Ishikawa (cell line): ENCODE measurements around the gene LY6G5C.

Source experiments
- CEBPB ChIP-seq: IDR thresholded peaks from 2 replicates; pipeline ENCODE4 v1.6.1; 2012
- CREB1 ChIP-seq: IDR thresholded peaks from 2 replicates; pipeline ENCODE4 v1.6.1; 2012; ENCODE audit warnings: low read depth
- EGR1 ChIP-seq: IDR thresholded peaks from 2 replicates; pipeline ENCODE4 v1.6.1; 2012
- EP300 ChIP-seq: IDR thresholded peaks from 2 replicates; pipeline ENCODE4 v1.6.1; 2012; ENCODE audit warnings: borderline replicate concordance
- RAD21 ChIP-seq: IDR thresholded peaks from 2 replicates; pipeline ENCODE4 v1.6.1; 2012; ENCODE audit warnings: low read depth
- REST ChIP-seq: IDR thresholded peaks from 2 replicates; pipeline ENCODE4 v1.6.1; 2012; ENCODE audit warnings: low read depth, mild to moderate bottlenecking
- TAF1 ChIP-seq: IDR thresholded peaks from 2 replicates; pipeline ENCODE4 v1.6.1; 2012; ENCODE audit warnings: low read depth, mild to moderate bottlenecking
- TEAD4 ChIP-seq: IDR thresholded peaks from 2 replicates; pipeline ENCODE4 v1.6.1; 2012
- YY1 ChIP-seq: IDR thresholded peaks from 2 replicates; pipeline ENCODE4 v1.6.1; 2012; ENCODE audit warnings: low read depth

GRCh38 chr6:31690231-31691077 lies 9.6 kb upstream of the LY6G5C start:
- TF ChIP-seq EP300 = no peak
- no peak for TF ChIP-seq REST
- no peak for TF ChIP-seq RAD21
- no peak for TF ChIP-seq TAF1
- TF ChIP-seq CREB1 = no peak
- TF ChIP-seq CEBPB = no peak
- no peak for TF ChIP-seq TEAD4
- TF ChIP-seq YY1 = no peak
- TF ChIP-seq EGR1 = no peak
